Psoas muscle (tissue), 8 donors: ENCODE measurements around the gene ALDH1A3. TPM values are rescaled to one million over a fixed set of nuclear protein-coding genes. Genes with fewer than 3 reads are reported as not detected.

Source experiments
- ATAC-seq, 4 donors: fragments of 200-7000 bp; cut with Tn5 transposase; one replicate each; pipeline ENCODE4 v1.9.1; 2020; ENCODE audit warnings: moderate library complexity in 3 of 4, mild to moderate bottlenecking in 2 of 4
- DNase-seq, 2 donors: peaks; one replicate each; pipeline ENCODE4 v3.0.0-alpha.2; 2020
- H3K27ac ChIP-seq: fragments of 200-600 bp; one replicate; pipeline ENCODE4 v1.8.0; 2022
- H3K27me3 ChIP-seq, 3 donors: fragments of 200-600 bp in 1 of 3; one replicate each; pipeline versions ENCODE4 v1.6.1 to v1.8.0; 2013 to 2022; ENCODE audit warnings: low read length in 2 of 3, mild to moderate bottlenecking in 2 of 3, moderate library complexity in 1 of 3; ENCODE audit not compliant: insufficient read depth in 3 of 3
- H3K36me3 ChIP-seq, 2 donors: fragments of 200-600 bp in 1 of 2; one replicate each; pipeline versions ENCODE4 v1.6.1 to v1.8.0; 2013 to 2022; ENCODE audit warnings: low read depth in 1 of 2, mild to moderate bottlenecking in 1 of 2, moderate library complexity in 1 of 2; ENCODE audit not compliant: insufficient read depth in 1 of 2
- H3K4me1 ChIP-seq: fragments of 200-600 bp; one replicate; pipeline ENCODE4 v1.8.0; 2022
- H3K4me3 ChIP-seq: fragments of 200-600 bp; one replicate; pipeline ENCODE4 v1.8.0; 2022; ENCODE audit warnings: mild to moderate bottlenecking
- H3K9me3 ChIP-seq: fragments of 200-600 bp; one replicate; pipeline ENCODE4 v1.8.0; 2022
- WGBS, 3 donors: extraction: QIAGEN DNeasy Blood & Tissue Kit; methylation state at CpG; one replicate each; pipeline versions ENCODE4 v1.1.6 to v1.1.7; 2013; 5-methylcytosine and 5-hydroxymethylcytosine counted together
- intact Hi-C, 2 donors: fragments of 100-400 bp; cut with DNase I; formaldehyde crosslinking; loops; one replicate each; pipeline versions ENCODE4 v1.11.0 to v1.14.2; 2022
- polyA plus RNA-seq, 3 donors: library from polyadenylated mRNA; stranded (reverse); fragments of 200-250 nt; gene quantifications; one replicate each; pipeline ENCODE4 v1.2.3, GENCODE V29; 2013
- total RNA-seq, 4 donors: library from RNA; stranded (reverse); fragmentation: NEBNext Ultra II Directional in 2 of 4; extraction: Animal tissue kit (Norgen Biotek cat#: 25700) in 2 of 4; gene quantifications; one replicate each; pipeline versions ENCODE4 v1.2.1 to v1.2.4, GENCODE V29; 2021 to 2023
- TF ChIP-seq, protein P1 (sequence below): fragments of 200-600 bp; IDR thresholded peaks from one replicate; pipeline ENCODE4 v1.8.0; 2022; ENCODE audit warnings: antibody characterized with exemption
- donor health status: healthy with polysubstance abuse.
- donor health status: DM: no; HTN: no; CAD: no; lungs with moderate emphysema.
- donor health status: Bipolar disorder and iron deficiency.
- donor health status: healthy.
- donor health status: DM: yes; HTN: yes; CAD: no.
- donor health status: DM: no; HTN: no; CAD: no.
- donor health status: DM: no; HTN: no; CAD: no.
- donor health status: DM: yes; HTN: yes; CAD: no.

ALDH1A3 gene
- total and polyA plus RNA-seq, 7 donors, result 7.3 to 51.6 (median 11.9) TPM

DNA sequence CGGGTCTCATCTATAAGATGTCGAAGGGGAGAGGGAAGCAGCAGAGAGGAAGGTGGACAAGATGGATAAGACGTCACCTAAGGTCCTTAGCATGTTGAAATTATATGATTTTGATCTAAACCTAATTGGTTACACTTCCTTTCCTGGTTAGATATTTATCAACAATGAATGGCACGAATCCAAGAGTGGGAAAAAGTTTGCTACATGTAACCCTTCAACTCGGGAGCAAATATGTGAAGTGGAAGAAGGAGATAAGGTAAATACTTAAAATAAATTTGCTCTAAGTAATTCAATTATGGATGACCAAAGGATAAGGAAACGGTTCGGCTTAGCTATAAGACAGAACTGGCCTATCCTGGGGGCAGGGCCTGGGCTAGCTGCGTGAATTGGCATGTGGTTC lies 5.5 kb downstream of the ALDH1A3 start:
- TF ChIP-seq, protein P1, sequence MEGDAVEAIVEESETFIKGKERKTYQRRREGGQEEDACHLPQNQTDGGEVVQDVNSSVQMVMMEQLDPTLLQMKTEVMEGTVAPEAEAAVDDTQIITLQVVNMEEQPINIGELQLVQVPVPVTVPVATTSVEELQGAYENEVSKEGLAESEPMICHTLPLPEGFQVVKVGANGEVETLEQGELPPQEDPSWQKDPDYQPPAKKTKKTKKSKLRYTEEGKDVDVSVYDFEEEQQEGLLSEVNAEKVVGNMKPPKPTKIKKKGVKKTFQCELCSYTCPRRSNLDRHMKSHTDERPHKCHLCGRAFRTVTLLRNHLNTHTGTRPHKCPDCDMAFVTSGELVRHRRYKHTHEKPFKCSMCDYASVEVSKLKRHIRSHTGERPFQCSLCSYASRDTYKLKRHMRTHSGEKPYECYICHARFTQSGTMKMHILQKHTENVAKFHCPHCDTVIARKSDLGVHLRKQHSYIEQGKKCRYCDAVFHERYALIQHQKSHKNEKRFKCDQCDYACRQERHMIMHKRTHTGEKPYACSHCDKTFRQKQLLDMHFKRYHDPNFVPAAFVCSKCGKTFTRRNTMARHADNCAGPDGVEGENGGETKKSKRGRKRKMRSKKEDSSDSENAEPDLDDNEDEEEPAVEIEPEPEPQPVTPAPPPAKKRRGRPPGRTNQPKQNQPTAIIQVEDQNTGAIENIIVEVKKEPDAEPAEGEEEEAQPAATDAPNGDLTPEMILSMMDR, result no peak
- Histone ChIP-seq H3K9me3 (no peaks in the 10 kb centered on the region), H3K4me3 (no peak overlapping the region), H3K27ac (no peak overlapping the region), H3K36me3 (no peaks in the 10 kb centered on the region), H3K27me3 (peaks cover 0 to 8% (median 0%) of the 10 kb centered on the region in 3 donors), H3K4me1 (no peaks in the 10 kb centered on the region)
- 75 to 82% (median 75%) methylated on average over 8 of the region's 8 CpGs for WGBS, 3 donors
- no peak for ATAC-seq
- intact Hi-C loops, result no loop called here
- peak in 1 of 2 donors; percentile 12 for DNase-seq

DNA sequence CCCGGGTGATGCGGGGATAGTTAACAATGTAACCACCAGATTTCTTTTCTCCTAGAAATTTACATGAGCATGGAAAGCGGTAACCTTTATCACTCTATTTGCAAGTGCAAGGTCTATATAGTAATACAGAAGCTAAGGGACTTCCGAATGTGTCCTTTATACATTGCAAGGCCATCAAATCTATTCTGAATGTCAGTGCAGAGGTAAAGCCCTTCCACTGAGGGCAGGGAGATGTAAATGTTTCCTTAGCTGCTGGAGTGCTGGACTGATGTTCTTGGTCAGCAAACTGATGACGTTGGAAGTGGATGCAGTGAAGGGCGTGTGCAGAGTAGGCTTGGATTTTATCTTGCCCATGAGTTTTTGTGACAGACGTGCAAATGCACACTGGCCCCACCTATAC lies 6.2 kb downstream of the ALDH1A3 start:
- DNase-seq, result no peak
- peaks cover 0 to 1% (median 0%) of the 10 kb centered on the region in 3 donors for H3K27me3 ChIP-seq
- ATAC-seq, result no peak
- no peaks in the 10 kb centered on the region for H3K9me3 ChIP-seq
- 87 to 91% (median 89%) methylated on average over 7 of the region's 7 CpGs for WGBS, 3 donors
- no peaks in the 10 kb centered on the region for H3K36me3 ChIP-seq
- H3K4me3 ChIP-seq, result no peak overlapping the region
- intact Hi-C loops, result no loop called here
- TF ChIP-seq, protein P1, result no peak
- H3K4me1 ChIP-seq, result no peaks in the 10 kb centered on the region
- H3K27ac ChIP-seq, result no peak overlapping the region

DNA sequence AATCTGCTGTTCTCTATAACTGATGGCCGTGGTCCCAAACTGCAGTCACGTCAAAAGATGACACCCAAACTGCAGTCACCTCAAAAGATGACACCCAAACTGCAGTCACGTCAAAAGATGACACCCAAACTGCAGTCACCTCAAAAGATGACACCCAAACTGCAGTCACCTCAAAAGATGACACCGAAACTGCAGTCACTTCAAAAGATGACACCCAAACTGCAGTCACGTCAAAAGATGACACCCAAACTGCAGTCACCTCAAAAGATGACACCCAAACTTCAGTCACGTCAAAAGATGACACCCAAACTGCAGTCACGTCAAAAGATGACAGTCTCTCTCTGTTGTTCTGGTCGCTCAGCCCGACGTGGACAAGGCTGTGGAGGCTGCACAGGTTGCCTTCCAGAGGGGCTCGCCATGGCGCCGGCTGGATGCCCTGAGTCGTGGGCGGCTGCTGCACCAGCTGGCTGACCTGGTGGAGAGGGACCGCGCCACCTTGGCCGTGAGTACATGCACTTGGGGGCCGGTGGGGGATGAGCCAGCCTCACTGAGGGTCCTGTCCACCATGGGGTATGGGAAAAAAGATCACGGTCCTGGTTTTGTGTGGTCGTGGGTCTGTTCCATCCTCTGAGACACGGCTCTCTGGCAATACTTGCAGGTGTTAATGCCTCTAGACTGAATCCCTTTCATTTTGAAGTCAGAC lies 7.7 kb downstream of the ALDH1A3 start:
- DNase-seq (no peak), ATAC-seq (no peak)
- Histone ChIP-seq H3K4me1 (no peaks in the 10 kb centered on the region), H3K9me3 (no peaks in the 10 kb centered on the region), H3K27me3 (peaks cover 0 to 2% (median 0%) of the 10 kb centered on the region in 3 donors), H3K4me3 (no peak overlapping the region), H3K36me3 (peaks cover 0 to 11% of the 10 kb centered on the region in 2 donors), H3K27ac (no peak overlapping the region)
- TF ChIP-seq, protein P1, result no peak
- WGBS, 3 donors, result 92 to 94% (median 94%) methylated on average over 22 of the region's 22 CpGs
- intact Hi-C loops, result no loop called here

DNA sequence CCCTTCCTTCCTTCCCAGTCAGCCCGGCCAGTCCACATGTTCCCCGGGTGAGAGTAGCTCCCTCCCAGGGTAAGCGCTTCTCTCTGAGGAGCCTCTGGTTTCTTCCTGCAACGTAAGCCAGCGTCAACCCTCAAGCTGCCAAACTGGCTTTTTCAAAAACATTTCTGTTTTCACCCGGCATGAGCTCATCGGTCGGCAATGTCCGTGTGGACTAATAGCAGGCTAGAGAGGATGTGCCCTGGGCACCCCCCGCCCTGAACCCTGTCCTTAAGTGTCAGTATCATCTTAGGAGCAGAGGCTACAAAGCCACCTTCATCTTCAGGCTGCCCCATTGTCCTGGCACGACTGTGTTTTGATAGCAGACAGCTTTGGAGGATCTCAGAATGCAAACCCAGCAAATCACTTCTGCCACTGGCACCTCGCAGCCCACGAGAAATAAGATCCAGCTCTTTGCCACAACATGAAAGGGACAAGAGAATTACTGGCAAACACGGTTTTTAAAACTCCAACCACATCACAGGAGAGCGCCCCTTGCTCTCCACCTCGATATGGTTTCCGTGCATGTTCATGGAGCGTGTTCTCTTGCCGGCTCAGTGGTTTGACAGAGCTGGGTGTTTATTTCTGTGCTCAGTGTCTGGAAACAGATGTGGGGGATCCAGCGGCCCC lies 9.9 kb downstream of the ALDH1A3 start:
- intact Hi-C loops, result no loop called here
- WGBS, 3 donors, result 28 to 37% (median 32%) methylated on average over 20 of the region's 20 CpGs
- peak in 3 of 4 donors; percentile 41 to 61 (median 61) for ATAC-seq
- H3K27me3 ChIP-seq, result peaks cover 0 to 2% (median 0%) of the 10 kb centered on the region in 3 donors
- H3K27ac ChIP-seq, result no peak overlapping the region
- no peaks in the 10 kb centered on the region for H3K9me3 ChIP-seq
- TF ChIP-seq, protein P1, result no peak
- no peak overlapping the region for H3K4me3 ChIP-seq
- H3K4me1 ChIP-seq, result no peaks in the 10 kb centered on the region
- DNase-seq, result peak; percentile 71 to 78
- peaks cover 0 to 15% of the 10 kb centered on the region in 2 donors for H3K36me3 ChIP-seq
